ENCODE results near the gene MIA2.
"Not testable (repeated sequence)": the region's sequence is repeated elsewhere in the genome, so short reads cannot be mapped to it uniquely, and the experiment has no call there.

MIA2 gene, protein sequence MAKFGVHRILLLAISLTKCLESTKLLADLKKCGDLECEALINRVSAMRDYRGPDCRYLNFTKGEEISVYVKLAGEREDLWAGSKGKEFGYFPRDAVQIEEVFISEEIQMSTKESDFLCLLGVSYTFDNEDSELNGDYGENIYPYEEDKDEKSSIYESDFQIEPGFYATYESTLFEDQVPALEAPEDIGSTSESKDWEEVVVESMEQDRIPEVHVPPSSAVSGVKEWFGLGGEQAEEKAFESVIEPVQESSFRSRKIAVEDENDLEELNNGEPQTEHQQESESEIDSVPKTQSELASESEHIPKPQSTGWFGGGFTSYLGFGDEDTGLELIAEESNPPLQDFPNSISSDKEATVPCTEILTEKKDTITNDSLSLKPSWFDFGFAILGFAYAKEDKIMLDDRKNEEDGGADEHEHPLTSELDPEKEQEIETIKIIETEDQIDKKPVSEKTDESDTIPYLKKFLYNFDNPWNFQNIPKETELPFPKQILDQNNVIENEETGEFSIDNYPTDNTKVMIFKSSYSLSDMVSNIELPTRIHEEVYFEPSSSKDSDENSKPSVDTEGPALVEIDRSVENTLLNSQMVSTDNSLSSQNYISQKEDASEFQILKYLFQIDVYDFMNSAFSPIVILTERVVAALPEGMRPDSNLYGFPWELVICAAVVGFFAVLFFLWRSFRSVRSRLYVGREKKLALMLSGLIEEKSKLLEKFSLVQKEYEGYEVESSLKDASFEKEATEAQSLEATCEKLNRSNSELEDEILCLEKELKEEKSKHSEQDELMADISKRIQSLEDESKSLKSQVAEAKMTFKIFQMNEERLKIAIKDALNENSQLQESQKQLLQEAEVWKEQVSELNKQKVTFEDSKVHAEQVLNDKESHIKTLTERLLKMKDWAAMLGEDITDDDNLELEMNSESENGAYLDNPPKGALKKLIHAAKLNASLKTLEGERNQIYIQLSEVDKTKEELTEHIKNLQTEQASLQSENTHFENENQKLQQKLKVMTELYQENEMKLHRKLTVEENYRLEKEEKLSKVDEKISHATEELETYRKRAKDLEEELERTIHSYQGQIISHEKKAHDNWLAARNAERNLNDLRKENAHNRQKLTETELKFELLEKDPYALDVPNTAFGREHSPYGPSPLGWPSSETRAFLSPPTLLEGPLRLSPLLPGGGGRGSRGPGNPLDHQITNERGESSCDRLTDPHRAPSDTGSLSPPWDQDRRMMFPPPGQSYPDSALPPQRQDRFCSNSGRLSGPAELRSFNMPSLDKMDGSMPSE (N-terminal part only)

DNA sequence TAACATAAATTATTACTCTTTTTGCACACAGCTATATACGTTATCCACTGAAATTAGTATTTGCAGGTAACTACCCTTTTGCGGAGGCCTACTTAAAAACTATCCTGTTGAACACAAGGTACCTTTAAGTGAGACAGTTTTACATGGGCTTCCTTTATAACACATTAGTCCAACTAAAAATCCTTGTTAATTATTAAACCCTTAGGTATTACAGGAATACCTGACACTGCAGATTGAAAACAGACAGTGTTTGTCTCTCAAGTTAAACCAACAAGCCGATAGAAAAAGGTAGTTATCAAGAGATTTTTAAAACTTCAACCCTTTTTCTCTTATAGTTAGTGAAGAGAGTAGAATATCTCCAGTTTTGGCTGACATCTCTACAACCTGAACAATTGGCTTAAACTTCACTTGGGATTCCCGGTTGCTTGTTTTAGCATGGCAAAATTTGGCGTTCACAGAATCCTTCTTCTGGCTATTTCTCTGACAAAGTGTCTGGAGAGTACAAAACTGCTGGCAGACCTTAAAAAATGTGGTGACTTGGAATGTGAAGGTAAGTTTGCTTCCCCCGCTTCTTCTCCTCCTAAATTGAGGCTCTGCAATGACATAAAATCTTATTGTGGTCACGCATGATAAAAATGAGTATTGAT lies at the start of gene MIA2:
TSS of gene MIA2 (plus strand) at position 236 of the 647 bp plus-strand sequence. CDS start at position 436, 200 bp downstream.
- no peak for DNase-seq

DNA sequence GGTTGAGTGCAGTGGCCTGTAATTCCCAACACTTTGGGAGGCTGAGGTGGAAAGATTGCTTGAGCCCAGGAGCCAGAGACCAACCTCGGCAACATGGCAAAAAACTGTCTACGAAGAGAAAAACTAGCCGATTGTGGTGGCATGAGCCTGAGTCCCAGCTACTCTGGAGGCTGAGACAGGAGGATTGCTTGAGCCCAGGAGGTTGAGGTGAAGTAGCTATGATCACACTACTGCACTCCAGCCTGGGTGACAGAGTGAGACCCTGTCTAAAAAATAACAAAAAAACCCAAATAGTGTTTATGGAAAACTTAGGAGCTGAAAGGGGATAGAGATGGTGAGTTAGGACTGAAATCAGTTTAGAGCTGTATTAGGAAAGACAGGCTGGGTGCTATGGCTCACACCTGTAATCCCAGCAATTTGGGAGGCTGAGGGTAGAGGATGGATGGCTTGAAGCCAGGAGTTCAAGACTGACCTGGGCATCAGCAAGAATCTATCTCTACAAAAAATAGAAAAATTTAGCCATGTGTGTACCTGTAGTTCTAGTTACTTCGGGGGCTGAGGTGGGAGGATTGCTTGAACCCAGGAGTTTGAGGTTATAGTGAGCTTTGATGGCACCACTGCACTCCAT lies 49.0 kb upstream of the MIA2 start:
- no peak for DNase-seq

DNA sequence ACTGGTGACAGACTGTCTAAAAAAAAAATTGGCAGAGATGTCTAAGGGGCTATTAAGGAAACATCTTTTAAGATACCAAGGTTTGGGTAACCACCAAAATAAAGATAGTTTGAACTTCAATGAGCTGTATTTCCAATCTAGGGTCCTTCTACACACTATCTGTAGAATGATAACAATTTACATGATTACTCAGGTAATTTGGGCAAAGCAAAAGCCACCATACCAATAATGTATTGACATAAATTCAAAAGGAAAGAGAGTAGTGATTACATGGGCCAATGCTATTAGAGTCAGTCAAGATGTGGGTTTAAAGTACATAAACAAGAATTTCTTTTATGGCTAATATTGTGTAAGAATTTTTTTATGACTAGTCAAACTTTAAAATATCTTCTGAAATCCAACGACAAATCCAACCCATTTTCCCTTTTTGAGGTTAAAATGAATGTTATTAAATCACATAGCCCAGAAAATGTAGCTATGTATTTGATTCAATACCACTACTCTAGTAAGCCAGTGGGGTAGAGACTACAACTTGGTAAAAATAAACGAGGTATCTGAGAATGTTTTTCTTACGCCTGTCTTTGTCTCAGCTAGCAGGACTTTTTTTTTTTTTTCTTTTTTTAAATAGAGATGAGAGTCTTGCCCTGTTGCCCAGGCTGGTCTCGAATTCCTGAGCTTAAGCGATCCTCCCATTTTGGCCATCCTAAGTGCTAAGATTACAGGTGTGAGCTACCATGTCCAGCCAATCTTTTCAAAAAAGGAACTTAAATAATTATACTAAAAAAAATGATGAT lies 48.3 kb upstream of the MIA2 start:
- DNase-seq = no peak

DNA sequence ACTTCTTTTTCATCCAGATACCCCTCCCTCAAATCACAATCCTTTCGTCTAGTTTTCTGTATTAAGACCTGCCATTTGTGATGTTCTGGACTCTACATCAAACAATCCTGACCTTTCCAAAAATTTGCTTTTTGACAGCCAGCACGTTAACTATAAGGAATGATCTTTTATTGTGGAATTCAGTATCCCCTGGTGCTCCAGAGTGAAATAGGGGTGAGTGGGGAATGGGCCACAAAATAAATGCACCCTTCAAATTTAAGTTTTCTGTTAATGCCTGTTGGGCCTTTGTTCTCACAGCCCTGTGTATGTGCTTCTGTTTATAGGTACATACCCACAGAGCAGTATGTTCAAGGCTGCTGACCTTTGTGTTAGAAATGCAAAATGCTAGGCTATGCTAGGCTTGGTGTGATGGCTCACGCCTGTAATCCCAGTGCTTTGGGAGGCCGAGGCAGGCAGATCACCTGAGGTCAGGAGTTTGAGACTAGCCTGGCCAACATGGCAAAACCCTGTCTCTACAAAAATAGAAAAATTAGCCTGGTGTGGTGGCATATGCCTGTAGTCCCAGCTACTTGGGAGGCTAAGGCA lies 46.7 kb upstream of the MIA2 start:
- DNase-seq = no peak

DNA sequence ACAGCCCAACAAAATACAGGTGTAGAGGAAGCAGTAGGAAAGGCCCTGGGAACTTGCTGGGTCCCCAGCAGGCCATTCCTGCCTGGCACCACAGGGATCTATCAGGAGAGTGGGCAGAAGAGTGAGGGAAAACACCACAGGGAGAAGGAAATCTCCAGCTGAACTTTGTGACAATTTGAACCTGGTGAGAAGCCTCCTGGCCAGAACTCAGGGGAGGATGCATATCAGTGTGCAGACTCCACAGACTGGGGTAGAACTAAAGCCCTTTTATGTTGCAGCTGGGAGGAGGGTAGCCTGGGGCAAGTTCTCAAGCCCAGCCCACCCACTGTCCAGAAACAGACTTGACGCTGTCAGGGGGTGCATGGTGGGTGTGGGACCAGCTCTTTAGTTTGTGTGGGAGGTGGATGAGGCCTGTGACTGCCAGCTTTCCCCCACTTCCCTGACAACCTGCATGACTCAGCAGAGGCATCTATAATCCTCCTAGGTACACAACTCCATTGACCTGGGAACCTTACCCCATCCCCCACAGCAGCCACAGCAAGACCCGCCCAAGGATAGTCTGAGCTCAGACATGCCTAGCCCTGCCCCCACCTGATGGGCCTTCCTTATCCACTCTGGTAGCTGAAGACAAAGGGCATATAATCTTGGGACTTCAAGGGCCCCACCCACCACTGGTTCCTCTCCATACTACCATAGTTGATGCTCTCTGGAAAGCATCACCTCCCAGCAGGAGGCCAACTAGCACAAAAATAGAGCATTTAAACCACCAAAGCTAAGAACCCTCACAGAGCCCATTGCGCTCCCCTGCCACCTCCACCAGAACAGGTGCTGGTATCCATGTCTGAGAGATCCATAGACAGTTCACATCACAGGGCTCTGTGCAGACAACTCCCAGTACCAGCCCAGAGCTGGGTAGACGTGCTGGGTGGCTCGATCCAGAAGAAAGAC lies 29.8 kb upstream of the MIA2 start:
- DNase-seq = no peak

DNA sequence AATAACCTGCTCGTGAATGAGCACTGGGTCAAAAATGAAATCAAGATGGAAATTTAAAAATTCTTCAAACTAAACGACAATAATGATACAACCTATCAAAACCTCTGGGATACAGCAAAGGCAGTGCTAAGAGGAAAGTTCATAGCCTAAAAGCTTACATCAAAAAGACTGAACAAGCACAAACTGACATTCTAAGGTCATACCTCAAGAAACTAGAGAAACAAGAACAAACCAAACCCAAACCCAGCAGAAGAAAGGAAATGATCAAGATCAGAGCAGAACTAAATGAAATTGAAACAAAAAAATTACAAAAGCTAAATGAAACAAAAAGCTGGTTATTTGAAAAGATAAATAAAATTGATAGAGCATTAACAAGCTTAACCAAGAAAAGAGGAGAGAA lies 26.3 kb upstream of the MIA2 start:
- DNase-seq = not testable (repeated sequence)

DNA sequence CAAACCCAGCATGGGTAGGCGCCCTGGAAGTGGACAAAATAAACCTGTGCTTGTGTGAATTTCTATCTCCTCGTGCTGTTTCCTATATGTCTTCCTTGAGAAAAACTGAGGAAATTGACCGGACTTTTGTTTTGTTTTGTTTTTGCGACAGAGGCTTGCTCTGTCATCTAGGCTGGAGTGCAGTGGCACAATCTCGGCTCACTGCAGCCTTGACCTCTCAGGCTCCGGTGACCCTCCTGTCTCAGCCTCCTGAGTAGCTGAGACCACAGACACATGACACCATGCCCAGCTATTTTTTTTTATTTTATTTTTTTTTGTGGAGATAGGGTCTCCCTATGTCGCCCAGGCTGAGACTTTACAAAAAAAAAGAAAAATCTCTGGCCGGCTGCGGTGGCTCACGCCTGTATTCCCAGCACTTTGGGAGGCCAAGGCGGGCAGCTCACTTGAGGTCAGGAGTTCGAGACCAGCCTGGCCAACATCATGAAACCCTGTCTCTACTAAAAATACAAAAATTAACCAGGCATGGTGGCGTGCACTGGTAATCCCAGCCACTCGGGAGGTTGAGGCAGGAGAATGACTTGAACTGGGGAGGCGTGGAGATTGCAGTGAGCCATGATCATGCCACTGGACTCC lies 22.5 kb upstream of the MIA2 start:
- DNase-seq = no peak

DNA sequence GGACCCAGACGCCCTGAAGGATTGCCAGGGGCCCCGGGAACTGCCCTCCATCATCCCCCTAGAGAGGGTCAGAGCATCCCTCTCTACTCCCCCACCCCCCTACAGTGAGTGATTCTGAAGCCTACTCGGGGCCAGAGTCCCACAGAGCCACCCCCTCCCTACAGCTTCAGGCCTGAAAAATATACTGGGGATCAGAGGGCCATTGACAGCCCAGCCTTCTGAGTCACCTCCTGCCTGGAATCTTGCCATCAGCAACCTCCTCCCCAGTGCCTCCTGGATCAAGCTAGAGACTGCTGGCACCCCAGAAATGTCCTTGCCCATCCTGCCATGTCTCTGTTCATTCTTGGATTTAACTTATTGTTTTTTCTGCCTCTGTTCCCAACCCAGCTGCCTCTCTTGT lies 21.7 kb upstream of the MIA2 start:
- no peak for DNase-seq

DNA sequence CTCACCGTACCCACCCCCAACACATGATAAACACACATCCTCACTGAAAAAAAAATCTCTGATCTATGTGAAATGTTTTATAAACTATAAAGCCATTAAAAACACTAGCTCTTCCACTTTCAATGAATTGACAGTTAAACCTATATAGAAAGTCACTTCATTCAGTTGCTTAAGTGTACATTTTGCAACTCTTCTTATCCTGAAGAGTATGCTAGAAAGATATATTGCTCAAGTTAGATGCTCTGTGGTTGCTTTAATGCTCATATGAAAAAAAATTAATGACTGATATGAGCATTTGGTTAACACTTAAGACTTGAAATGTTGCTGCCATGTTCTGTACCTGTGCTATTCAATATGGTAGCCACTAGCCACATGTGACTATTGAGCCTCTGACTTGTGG lies 21.0 kb upstream of the MIA2 start:
- no peak for DNase-seq

DNA sequence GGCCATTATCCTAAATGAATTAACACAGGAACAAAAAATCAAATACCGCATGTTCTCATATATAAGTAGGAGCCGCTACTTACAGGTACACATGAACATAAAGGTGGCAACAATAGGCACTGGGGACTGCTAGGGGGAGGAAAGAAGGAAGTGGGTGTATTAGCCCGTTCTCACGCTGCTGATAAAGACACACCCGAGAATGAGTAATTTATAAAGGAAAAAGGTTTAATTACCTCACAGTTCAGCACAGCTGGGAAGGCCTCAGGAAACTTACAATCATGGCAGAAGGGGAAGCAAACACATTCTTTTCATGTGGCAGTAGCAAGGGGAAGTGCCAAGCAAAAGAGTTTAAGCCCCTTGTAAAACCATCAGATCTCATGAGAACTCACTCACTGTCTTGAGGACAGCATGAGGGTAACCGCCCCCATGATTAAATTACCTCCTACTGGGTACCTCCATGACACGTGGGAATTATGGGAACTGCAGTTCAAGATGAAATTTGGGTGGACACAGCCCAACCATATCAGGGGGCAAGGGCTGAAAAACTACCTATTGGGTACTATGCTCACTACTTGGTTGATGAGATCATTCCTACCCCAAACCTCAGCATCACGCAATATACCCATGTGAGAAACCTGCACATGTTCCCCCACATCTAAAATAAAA lies 16.4 kb upstream of the MIA2 start:
- DNase-seq = no peak

DNA sequence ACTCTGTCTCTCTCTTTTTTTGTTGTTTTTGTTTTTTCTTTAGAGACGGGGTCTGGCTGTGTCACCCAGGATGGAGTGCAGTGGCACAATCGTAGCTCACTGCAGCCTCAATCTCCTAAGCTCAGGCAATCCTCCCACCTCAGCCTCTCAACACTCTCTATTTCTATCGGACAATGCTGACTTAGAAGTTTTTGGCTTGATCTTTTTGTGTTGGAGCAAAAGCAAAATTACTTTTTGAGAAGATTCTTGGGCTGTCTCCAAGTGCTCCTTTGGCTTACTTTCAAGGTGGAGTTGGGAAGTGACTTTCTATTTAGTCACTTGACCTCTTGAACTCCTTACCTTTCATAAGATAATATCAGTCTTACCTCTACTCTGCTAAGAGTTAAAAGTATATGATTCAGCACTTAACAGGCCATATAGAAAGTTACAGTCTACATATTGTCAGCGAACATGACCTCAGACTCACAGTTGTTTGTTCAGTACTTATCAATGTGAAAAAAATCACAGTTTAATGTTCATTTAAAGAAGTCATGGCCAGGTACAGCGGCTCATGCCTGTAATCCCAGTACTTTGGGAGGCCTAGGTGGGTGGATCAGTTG lies 15.4 kb upstream of the MIA2 start:
- DNase-seq = no peak

DNA sequence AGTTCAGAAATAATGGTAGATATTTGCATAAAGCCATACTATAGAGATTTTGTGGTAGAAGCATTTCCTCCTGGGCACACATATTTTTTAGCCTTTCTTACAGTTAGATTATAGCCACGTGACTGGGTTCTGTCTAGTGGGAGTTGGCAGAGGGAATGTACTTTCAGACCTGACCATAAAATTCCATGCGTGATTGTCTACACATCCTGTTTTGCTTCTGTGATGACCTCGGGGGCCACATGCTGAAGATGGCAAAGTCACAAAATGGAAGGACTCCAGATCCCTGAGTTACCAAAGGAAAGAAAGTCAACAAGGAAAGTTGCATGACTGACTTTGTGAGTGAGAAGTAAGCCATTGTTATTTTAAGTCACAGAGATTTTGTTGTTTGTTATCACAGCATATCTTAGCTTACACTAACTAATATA lies 14.6 kb upstream of the MIA2 start:
- no peak for DNase-seq

DNA sequence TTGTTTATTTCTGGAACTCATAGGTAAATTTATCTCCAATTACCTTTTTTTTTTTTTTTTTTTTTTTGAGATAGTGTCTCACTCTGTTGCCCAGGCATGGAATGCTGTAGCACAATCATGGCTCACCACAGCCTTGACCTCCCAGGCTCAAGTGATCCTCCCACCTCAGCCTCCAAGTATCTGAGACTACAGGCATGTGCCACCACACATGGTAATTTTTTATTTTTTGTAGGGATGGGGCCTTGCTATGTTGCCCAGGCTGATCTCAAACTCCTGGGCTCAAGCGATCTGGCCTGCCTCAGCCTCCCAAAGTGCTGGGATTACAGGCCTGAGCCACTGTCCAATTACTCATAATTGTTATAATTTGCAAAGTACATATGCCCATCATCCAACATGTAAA lies 13.2 kb upstream of the MIA2 start:
- not testable (repeated sequence) for DNase-seq

DNA sequence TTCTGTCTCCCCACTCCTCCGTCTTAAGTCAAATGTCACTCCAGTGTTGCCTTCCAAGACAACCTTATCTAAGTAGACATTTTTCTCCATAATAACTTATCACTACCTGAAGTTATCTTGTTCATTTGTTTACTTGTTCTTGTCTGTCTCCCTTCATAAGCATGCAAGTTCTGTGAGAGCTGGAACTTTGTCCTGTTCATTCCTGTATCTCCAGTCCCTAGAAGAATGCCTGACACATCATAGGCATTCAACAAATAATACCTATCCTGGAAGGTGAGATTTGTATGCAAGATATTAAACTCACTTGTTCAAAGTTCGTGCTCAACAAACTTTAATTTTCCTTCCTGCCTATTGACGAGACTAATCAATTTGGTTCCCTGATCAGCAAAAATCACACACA lies 5.7 kb upstream of the MIA2 start:
- no peak for DNase-seq

DNA sequence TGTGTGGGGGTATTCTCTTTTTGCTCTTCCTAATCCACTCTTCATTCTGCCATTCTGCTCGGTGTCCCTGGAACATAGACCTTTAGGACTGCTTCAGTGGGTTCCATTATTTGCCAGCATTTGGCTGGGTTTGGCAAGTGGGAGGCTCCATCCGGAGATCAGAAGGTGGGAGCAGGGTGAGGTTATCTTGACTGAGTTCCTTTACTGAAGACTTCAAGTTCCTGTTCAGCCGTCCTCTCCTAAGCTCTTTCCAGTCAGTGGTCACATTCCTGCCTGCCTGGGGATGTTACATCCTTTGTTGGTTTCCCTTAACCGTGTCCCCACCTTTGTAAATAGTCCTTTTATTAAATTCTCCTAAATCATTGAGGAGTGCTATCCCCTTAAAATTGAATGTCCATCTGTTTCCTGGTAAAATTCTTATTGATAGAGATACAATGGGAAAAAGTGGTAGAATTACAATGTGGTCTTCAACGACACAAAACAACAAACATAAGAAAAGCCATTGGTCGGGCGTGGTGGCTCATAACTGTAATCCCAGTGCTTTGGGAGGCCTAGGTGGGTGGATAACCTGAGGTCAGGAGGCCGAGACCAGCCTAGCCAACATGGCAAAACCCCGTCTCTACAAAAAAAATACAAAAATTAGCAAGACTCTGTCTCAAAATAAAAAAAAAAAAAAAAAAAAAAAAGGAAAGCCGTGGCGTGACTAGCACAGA lies 5.0 kb upstream of the MIA2 start:
- no peak for DNase-seq

DNA sequence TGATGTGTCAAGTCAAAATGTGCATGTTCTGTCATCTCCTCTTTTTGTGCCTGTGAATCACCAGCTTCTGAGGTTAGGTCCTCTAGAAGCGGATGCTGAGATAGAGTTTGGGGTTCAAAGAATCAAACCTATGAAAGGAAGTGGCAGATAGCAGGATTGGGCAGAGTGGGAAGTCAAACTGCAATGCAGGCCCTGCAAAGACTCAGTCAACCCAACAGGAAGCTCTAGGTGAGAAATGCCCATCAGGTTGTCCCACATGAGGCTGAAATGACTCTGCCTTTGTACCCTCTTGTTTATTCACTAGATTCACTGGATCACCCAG lies 4.5 kb upstream of the MIA2 start:
- DNase-seq = no peak

DNA sequence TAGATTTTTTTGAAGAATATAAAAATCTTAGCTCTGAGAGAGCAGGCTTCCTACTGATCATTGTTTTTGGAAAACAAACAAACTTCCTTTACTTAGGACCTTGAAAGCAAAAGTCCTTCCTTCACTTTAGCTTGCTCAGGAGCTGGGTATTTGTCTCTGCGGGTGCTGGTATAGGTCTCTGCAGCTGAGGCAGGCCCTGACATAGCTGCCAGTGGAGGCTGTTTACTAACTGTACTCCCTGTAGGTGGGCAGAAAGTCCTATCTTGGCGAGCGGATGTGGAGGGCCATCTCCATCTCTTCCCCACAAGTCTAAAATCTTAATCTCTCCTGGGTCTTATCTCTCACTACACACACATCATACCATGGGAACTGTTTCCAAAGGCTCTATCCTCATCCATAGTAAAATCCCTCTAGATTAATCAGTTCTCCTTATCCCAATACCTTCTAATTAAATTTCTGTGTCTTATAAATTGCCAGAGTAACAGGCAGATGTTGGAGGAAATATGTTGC lies 4.1 kb upstream of the MIA2 start:
- no peak for DNase-seq
